Uterus (tissue), 4 donors: ENCODE data around the gene NELL1. TPM values are rescaled to one million over a fixed set of nuclear protein-coding genes. Genes with fewer than 3 reads are reported as not detected.

ENCODE experiments used
- DNase-seq, 2 donors: peaks; one replicate each; pipeline ENCODE4 v3.0.0-alpha.2; 2019 to 2020
- H3K27ac ChIP-seq, 2 donors: fragments of 200-600 bp; sonication (generic); 1 replicate in 1 of 2; 2 replicates in 1 of 2; pipeline ENCODE4 v1.5.1; 2016 to 2018
- H3K27me3 ChIP-seq, 2 donors: fragments of 200-600 bp; sonication (generic); one replicate each; pipeline ENCODE4 v1.5.1; 2018 to 2019; ENCODE audit warnings: control low read depth in 1 of 2
- H3K36me3 ChIP-seq, 2 donors: fragments of 200-600 bp; sonication (generic); one replicate each; pipeline ENCODE4 v1.5.1; 2019; ENCODE audit warnings: control low read depth in 1 of 2
- H3K4me1 ChIP-seq, 2 donors: fragments of 200-600 bp; sonication (generic); one replicate each; pipeline ENCODE4 v1.5.1; 2018 to 2019; ENCODE audit warnings: control low read depth in 1 of 2
- H3K4me3 ChIP-seq, 2 donors: fragments of 200-600 bp; sonication (generic); 1 replicate in 1 of 2; 2 replicates in 1 of 2; pipeline ENCODE4 v1.5.1; 2018 to 2019; ENCODE audit warnings: mild to moderate bottlenecking in 1 of 2
- H3K9me3 ChIP-seq, 2 donors: fragments of 200-600 bp; sonication (generic); one replicate each; pipeline ENCODE4 v1.5.1; 2019; ENCODE audit warnings: control low read depth in 1 of 2
- POLR2A ChIP-seq, 2 donors: fragments of 450-650 bp; IDR thresholded peaks; one replicate each; pipeline ENCODE4 v1.6.1; 2016; ENCODE audit warnings: antibody characterized with exemption in 2 of 2, mild to moderate bottlenecking in 1 of 2, moderate library complexity in 1 of 2
- intact Hi-C: fragments of 100-400 bp; cut with DNase I; formaldehyde crosslinking; loops from one replicate; pipeline ENCODE4 v1.15.1; 2023; ENCODE audit warnings: low total_unique reads
- total RNA-seq, 4 donors: library from RNA; depleted of rRNA in 3 of 4; stranded (reverse); fragments of >200 nt in 3 of 4; gene quantifications; one replicate each; pipeline versions ENCODE4 v1.1.0 to v1.2.4, GENCODE V29; 2014 to 2023
- TF ChIP-seq, protein P1 (sequence below), 4 experiments: fragments of 200-600 bp in 2 of 4; fragments of 450-650 bp in 2 of 4; sonication (generic) in 2 of 4; IDR thresholded peaks; one replicate each; pipeline ENCODE4 v1.5.1; 2016 to 2019; ENCODE audit warnings: antibody characterized with exemption in 4 of 4, mild to moderate bottlenecking in 2 of 4, moderate library complexity in 1 of 4
- donor health status: DM: yes; HTN: yes; CAD: no.

Gene NELL1
- total RNA-seq, 4 donors from 2014 or later: 0.34 to 25.1 TPM; not detected in 2

DNA sequence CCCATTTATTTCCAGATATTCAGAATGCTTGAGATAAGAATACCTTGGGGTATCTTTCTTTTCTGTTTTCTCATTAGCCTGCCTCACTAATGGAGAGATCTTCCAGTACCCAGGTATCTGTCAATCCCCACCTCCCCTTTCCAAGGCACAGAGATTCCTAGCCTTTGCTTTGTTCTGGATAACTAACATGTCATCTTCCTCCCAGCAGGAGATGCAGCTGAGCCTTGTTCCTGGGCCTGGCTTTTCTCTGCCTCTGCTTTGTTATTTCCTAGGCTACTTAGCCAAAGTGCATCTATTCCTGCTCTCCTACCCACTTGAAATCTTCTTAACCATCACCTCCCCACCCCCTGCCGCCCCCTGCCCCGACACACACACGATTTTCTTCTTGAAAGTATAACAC, 297.1 kb downstream of the NELL1 start:
- no peaks in the 10 kb centered on the region for H3K9me3 ChIP-seq
- no peaks in the 10 kb centered on the region for H3K36me3 ChIP-seq
- no peak for TF ChIP-seq POLR2A (IDR thresholded peaks at IDR 0.05)
- TF ChIP-seq, protein P1, sequence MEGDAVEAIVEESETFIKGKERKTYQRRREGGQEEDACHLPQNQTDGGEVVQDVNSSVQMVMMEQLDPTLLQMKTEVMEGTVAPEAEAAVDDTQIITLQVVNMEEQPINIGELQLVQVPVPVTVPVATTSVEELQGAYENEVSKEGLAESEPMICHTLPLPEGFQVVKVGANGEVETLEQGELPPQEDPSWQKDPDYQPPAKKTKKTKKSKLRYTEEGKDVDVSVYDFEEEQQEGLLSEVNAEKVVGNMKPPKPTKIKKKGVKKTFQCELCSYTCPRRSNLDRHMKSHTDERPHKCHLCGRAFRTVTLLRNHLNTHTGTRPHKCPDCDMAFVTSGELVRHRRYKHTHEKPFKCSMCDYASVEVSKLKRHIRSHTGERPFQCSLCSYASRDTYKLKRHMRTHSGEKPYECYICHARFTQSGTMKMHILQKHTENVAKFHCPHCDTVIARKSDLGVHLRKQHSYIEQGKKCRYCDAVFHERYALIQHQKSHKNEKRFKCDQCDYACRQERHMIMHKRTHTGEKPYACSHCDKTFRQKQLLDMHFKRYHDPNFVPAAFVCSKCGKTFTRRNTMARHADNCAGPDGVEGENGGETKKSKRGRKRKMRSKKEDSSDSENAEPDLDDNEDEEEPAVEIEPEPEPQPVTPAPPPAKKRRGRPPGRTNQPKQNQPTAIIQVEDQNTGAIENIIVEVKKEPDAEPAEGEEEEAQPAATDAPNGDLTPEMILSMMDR (IDR thresholded peaks at IDR 0.05): no peak
- no peaks in the 10 kb centered on the region for H3K27me3 ChIP-seq
- no peak overlapping the region for H3K4me3 ChIP-seq
- H3K27ac ChIP-seq: no peak overlapping the region
- DNase-seq: no peak
- intact Hi-C loops: no loop called here
- H3K4me1 ChIP-seq: no peaks in the 10 kb centered on the region

DNA sequence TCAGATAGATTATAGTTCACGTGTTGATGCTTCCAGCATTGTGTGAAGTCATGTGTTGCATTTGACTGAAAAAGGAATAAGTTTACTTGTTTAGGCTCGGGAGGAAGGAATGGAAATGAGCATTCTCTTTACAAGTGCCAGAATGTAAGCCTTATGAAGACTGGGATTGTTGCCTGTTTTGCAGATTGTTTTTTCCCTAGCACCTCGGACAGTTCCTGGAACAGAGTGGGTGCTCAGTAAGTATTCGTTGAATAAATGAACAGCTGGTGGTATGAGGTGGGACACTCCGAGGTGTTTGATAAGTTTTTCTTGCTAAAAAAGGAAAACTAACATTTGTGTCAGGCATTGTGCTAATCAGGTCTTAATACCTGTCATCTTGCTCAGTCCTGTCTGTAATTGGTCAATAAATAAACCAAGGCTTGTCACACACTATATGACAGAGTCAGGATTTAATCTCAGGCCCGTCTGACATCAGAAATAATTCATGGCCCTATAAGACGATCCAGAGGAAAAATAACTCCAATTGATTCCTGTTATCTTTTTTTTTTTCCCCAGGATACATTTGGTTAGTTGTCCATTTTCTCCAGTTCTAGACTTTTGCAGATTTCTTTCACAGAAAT, 304.7 kb downstream of the NELL1 start:
- H3K9me3 ChIP-seq: no peaks in the 10 kb centered on the region

DNA sequence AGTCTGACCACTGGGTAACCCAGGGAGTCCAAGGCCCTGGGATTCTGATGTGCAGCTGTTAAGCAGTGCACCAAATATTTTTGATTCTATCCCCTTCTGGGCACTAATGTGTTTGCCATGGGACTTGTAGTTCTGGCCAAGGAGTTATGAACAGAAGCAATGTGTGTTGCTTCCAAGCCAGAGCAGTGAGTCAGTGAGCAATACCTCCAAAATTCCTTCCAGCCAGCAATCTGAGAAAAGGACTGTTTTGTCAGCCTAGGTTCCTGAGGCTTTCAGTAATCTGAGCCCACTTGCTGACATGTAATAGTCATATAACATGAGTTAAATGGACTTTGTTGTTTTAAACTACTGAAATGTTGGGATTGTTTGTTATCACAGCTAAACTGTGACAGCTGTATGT, 311.4 kb downstream of the NELL1 start:
- no peaks in the 10 kb centered on the region for H3K36me3 ChIP-seq
- H3K4me1 ChIP-seq: no peaks in the 10 kb centered on the region
- no peaks in the 10 kb centered on the region for H3K27me3 ChIP-seq
- H3K4me3 ChIP-seq: no peak overlapping the region
- intact Hi-C loops: no loop called here
- no peak for DNase-seq
- TF ChIP-seq, protein P1 (IDR thresholded peaks at IDR 0.05): no peak
- no peak for TF ChIP-seq POLR2A (IDR thresholded peaks at IDR 0.05)
- H3K9me3 ChIP-seq: no peaks in the 10 kb centered on the region
- no peak overlapping the region for H3K27ac ChIP-seq

More for the DNA sequence above, 304.7 kb downstream of the NELL1 start:
- H3K27me3 ChIP-seq: no peaks in the 10 kb centered on the region
- H3K4me3 ChIP-seq: no peak overlapping the region
- intact Hi-C loops: no loop called here
- H3K4me1 ChIP-seq: no peaks in the 10 kb centered on the region
- no peak for DNase-seq
- no peak for TF ChIP-seq POLR2A (IDR thresholded peaks at IDR 0.05)
- TF ChIP-seq, protein P1 (IDR thresholded peaks at IDR 0.05): no peak
- H3K36me3 ChIP-seq: no peaks in the 10 kb centered on the region
- no peak overlapping the region for H3K27ac ChIP-seq

DNA sequence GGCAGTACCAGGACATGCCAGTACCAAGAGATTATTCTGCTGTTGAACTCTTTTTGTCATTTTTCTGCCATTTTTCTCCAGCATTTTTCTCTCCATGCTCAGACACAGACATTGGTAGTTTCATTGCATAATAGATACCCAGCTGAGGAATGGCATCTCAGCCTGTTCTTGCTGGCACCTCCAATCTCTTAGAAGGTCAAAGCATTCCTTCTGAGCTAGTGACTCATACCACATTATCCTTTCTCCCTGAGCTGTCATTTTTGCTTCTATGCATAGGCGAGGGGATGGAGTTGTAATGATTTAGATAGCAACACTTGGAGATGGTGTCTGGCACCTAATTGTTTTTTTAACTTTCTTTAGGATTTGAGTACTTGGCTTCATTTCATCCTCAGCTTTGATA, 321.1 kb downstream of the NELL1 start:
- DNase-seq: no peak
- TF ChIP-seq, protein P1 (IDR thresholded peaks at IDR 0.05): no peak
- TF ChIP-seq POLR2A (IDR thresholded peaks at IDR 0.05): no peak
- intact Hi-C loops: no loop called here

DNA sequence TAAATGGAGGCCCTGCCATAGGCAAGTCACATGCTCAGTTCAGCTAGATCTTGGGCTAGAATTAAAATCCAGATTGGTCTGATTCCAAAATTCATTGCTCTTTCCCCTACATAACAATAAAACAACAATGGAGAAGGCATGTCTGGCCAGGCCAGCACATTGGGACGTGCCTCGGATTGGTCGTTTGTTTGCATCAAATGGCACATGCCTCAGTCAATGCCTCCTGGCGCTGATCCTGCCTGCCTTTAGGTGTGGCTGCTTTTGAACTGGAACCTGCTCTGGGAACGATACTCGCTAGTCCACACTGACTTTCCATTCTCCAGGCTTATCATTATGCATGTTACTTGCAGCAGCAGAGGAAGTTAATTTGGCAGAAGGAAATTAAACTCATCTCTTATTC, 322.1 kb downstream of the NELL1 start:
- TF ChIP-seq POLR2A (IDR thresholded peaks at IDR 0.05): no peak
- TF ChIP-seq, protein P1 (IDR thresholded peaks at IDR 0.05): no peak
- no peak overlapping the region for H3K4me3 ChIP-seq
- H3K4me1 ChIP-seq: no peaks in the 10 kb centered on the region
- H3K27ac ChIP-seq: no peak overlapping the region
- no peaks in the 10 kb centered on the region for H3K27me3 ChIP-seq
- intact Hi-C loops: no loop called here
- no peak for DNase-seq
- no peaks in the 10 kb centered on the region for H3K9me3 ChIP-seq
- H3K36me3 ChIP-seq: no peaks in the 10 kb centered on the region

More for the DNA sequence above, 321.1 kb downstream of the NELL1 start:
- no peak overlapping the region for H3K27ac ChIP-seq
- no peaks in the 10 kb centered on the region for H3K4me1 ChIP-seq
- H3K9me3 ChIP-seq: no peaks in the 10 kb centered on the region
- H3K36me3 ChIP-seq: no peaks in the 10 kb centered on the region
- no peak overlapping the region for H3K4me3 ChIP-seq
- H3K27me3 ChIP-seq: no peaks in the 10 kb centered on the region
